ENCODE measurements around the gene KIAA1755. TPM values are rescaled to one million over a fixed set of nuclear protein-coding genes. Genes with fewer than 3 reads are reported as not detected.

KIAA1755 gene
- total RNA-seq, 1 experiment from 2014 or later: 0.17 TPM

GRCh38 chr20:38308447-38308846 is 47.9 kb upstream of the KIAA1755 start:
- Histone ChIP-seq H2BK15ac (ENCODE audit: low read depth, low read length) (no peak overlapping the region), H4K5ac (ENCODE audit: insufficient read length, low read depth, low read length) (no peak overlapping the region), H3K56ac (ENCODE audit: insufficient read length, low read depth, low read length) (no peak overlapping the region), H2AK5ac (ENCODE audit: insufficient read length, low read length) (no peak overlapping the region), H2BK120ac (ENCODE audit: low read depth, low read length, poor library complexity, severe bottlenecking) (no peak overlapping the region), H3K79me2 (ENCODE audit: insufficient read depth, low read length) (no peaks in the 10 kb centered on the region), H3K27ac (ENCODE audit: insufficient read length, low read depth, low read length) (no peak overlapping the region), H2BK20ac (ENCODE audit: low read depth, low read length, poor library complexity, severe bottlenecking) (no peak overlapping the region), H2BK12ac (ENCODE audit: insufficient read length, low read depth, low read length) (no peak overlapping the region), H2BK5ac (ENCODE audit: insufficient read length, low read length) (no peak overlapping the region), H3K4me2 (ENCODE audit: insufficient read depth, insufficient read length, low read length) (no peak overlapping the region), H3K23ac (ENCODE audit: insufficient read length, low read depth, low read length) (no peak overlapping the region), H3K18ac (ENCODE audit: insufficient read length, low read depth, low read length) (no peak overlapping the region), H3K9ac (ENCODE audit: extremely low read depth, insufficient read length, low read length) (no peak overlapping the region), H3K23me2 (ENCODE audit: insufficient read length, low read depth, low read length, poor library complexity, severe bottlenecking) (no peaks in the 10 kb centered on the region), H4K91ac (ENCODE audit: insufficient read length, low read depth, low read length) (no peak overlapping the region), H2AFZ (ENCODE audit: low read length) (no peak overlapping the region), H4K20me1 (ENCODE audit: control insufficient read depth, insufficient read depth, insufficient read length) (no peaks in the 10 kb centered on the region), H3T11ph (ENCODE audit: low read length) (no peak overlapping the region), H4K8ac (replicated peaks; ENCODE audit: insufficient read length, low read depth, low read length) (no peak overlapping the region), H3K14ac (ENCODE audit: insufficient read depth, low read length) (no peak overlapping the region), H3K4me1 (ENCODE audit: insufficient read depth, low read length) (no peaks in the 10 kb centered on the region), H3K79me1 (ENCODE audit: insufficient read depth, low read depth, low read length, poor library complexity, severe bottlenecking) (no peaks in the 10 kb centered on the region), H3K9me3 (ENCODE audit: control insufficient read depth, low read depth, low read length) (no peaks in the 10 kb centered on the region), H3K4ac (ENCODE audit: low read depth, low read length) (no peak overlapping the region), H3K27me3 (ENCODE audit: insufficient read depth, low read length) (no peaks in the 10 kb centered on the region)
- no peak overlapping the region for H3K4me3 Mint-ChIP-seq
- TF ChIP-seq, protein P1, sequence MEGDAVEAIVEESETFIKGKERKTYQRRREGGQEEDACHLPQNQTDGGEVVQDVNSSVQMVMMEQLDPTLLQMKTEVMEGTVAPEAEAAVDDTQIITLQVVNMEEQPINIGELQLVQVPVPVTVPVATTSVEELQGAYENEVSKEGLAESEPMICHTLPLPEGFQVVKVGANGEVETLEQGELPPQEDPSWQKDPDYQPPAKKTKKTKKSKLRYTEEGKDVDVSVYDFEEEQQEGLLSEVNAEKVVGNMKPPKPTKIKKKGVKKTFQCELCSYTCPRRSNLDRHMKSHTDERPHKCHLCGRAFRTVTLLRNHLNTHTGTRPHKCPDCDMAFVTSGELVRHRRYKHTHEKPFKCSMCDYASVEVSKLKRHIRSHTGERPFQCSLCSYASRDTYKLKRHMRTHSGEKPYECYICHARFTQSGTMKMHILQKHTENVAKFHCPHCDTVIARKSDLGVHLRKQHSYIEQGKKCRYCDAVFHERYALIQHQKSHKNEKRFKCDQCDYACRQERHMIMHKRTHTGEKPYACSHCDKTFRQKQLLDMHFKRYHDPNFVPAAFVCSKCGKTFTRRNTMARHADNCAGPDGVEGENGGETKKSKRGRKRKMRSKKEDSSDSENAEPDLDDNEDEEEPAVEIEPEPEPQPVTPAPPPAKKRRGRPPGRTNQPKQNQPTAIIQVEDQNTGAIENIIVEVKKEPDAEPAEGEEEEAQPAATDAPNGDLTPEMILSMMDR (conservative IDR thresholded peaks at IDR 0.05): no peak
- H3K4me1 Mint-ChIP-seq: peaks cover 4 to 11% of the 10 kb centered on the region in 2 experiments
- H3K9me3 Mint-ChIP-seq: no peaks in the 10 kb centered on the region
- no peak for DNase-seq
- H3K27ac Mint-ChIP-seq: no peak overlapping the region
- no peaks in the 10 kb centered on the region for H3K36me3 Mint-ChIP-seq (ENCODE audit: insufficient read depth in 1 of 3, low read depth in 3 of 3)
- WGBS (ENCODE audit: extremely low coverage, insufficient read length, low lambda C conversion rate): no CpG with 5 or more reads among the region's 1 CpG
- H3K27me3 Mint-ChIP-seq (ENCODE audit: low read depth): peaks cover 14% of the 10 kb centered on the region

Data from H9 (cell line).